HG02759 (cell line): ENCODE results near the gene ZBP1.
A peak's percentile ranks its signal among the peaks of the same experiment; 100 is the strongest.

Experiments
- ATAC-seq: cut with Tn5 transposase; IDR thresholded peaks from one replicate; pipeline ENCODE4 v1.9.1; 2021; ENCODE audit warnings: mild to moderate bottlenecking, moderate library complexity; ENCODE audit not compliant: unreplicated experiment

The ZBP1 gene

DNA sequence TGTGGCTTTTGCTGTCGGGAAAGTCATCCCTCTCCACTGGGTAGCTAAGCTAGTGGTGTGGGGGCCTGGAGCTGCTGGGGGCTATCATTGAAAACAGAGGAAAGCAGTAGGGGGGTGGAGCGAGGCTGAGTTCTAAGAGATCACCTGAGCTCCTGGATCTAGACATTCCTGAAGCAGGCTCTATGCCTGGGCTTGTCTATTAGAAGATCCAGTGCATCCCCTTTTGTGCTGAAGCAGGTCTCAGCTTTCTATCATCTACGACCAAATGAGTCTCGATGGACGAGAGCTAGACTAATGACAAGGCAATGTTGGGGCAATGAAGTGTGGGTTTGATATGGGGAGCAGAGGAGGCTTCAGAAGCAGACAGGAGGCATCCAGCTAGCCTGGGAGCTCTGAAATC, 18.5 kb downstream of the ZBP1 start:
- no peak for ATAC-seq

GRCh38 chr20:57601211-57601570, 19.0 kb downstream of the ZBP1 start:
- no peak for ATAC-seq

DNA sequence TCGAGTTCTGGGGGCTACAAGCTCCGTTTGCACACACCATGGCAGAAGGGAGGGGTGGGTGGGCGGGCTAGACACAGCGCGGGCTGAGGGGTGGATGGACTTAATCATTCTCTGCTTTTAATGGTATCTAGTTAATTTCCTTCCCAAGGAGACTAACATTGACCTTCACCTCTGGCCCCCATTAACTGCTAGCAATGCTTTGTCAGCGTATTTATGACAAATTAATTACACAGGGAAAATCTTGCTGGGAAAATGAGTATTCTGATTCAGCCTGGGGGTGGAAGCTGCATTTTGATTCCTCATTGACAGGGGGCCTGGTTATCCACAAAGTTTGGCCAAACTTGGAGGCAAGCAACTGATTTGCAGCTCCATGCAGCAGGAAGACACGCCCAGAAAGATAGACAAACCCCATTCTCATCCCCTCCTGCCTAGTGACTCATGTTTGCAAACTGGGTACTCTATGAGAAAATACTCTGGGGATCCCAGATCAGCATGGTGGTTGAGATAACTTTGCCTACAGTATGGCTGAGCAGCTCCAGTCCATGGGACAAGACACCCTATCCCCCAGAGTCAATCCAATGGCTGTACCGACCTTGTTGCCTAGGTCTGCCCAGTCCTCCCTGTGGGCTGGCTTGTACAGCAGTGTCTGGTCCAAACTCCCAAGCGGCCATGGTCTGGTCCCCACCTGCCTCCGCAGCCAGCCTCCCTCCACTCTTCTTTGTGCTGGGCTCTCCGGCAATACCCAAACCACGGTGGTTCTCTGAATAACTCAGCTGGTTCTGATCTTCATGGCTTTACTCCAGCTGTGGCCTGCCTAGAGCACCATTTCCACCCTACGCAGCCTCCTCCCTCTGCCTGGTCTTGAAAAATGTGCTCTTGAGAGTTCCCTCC, 19.7 kb downstream of the ZBP1 start:
- ATAC-seq, result peak; percentile 40

DNA sequence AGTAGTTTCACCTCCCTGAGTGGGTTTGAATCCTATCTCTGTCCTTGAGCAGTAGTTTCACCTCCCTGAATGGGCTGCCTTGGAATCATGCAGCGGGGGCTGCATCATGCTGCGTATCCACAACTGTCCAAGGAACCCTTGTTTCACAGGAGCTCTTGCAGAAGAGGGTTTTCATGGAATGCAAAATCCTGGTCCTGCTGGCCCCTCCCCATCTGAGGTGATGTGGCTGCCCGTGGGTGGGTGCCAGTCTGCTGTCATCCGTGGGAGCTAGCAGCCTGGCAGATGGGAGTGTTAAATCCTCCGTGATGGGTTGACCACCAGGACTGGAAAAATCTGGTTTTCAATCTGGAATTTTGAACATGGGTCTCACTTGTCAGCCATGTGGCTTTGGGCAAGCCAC, 21.7 kb downstream of the ZBP1 start:
- no peak for ATAC-seq

DNA sequence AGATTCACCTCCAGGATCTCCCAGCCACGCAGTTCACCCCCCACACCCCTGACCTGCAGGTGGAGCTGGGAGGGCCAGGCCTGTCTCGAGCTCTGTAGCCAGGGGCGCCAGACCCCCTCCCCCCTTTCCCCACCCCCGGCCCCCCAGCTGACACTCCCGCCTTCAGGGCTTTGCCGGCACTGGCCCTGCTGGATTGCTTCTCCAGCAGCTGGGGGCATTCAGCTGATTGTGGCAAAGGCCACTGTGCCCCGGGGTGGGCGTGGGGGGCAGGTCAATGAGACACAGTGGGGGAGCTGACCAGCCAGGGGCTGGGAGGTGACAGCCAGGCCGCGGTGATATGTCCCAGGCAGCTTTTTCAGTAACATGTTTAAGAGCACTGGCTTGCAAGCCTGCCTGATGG, 22.2 kb downstream of the ZBP1 start:
- no peak for ATAC-seq

DNA sequence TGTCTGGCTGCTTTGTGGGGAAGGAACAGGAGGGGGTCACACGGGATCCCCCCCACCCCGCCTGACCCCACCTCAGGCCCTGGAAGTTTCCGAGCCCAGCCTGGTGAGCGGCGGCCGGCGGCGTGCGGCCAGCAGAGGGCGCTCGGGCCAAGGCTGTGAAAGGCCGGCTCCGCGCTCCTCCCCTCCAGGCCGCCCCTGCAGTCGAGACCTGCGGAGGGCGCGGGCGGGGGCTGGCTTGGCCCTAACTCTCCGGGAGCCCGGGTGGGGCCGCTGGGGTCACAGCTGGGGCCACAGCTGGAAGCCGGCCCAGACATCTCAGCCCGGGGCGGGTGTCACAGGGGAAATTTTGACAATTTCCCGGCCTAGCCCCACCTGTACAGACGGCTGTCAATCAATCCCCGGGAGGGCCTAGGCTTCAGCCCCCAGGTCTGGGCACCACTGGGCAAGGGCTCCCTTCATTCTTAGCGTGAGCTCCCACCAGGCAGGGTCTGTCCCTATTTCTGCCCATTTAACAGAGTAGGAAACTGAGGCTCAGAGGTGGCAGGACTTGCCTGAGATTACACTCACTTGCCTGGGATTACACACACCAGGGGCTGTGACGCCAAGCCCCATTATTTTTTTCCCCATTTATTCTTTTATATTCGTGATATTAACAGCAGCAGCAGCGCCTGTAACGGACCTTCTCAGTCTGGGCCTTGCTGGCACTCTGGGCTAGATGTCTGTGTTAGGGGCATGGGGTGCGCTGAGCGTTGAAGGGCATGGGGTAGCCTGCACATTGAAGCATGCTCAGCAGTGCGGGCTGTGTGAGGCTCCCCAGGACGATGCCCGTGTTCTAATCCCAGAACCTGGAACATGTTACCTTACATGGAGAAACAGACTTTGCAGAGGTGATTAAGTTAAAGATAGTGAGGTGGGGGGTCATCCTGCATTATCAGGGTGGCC, 23.0 kb downstream of the ZBP1 start:
- peak; percentile 75 for ATAC-seq

DNA sequence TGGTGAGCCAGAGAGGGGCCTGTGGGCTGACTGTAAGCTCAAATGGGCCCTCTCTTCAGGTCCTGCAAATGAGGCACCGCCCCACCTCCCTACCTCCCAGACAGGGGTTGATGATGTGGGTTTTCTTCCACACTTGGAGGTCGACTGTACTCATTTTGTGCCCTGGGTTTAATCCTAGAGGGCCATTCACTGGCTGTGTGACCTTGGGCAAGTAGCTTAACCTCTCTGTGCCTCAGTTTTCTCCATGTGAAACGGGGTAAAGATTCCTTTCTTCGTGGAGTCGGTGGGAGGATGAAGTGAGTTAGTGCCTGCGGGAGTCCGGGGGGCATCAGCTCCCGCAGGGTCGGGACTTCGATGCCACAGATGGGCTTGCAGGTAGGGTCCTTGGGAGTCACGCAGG, 23.9 kb downstream of the ZBP1 start:
- no peak for ATAC-seq

DNA sequence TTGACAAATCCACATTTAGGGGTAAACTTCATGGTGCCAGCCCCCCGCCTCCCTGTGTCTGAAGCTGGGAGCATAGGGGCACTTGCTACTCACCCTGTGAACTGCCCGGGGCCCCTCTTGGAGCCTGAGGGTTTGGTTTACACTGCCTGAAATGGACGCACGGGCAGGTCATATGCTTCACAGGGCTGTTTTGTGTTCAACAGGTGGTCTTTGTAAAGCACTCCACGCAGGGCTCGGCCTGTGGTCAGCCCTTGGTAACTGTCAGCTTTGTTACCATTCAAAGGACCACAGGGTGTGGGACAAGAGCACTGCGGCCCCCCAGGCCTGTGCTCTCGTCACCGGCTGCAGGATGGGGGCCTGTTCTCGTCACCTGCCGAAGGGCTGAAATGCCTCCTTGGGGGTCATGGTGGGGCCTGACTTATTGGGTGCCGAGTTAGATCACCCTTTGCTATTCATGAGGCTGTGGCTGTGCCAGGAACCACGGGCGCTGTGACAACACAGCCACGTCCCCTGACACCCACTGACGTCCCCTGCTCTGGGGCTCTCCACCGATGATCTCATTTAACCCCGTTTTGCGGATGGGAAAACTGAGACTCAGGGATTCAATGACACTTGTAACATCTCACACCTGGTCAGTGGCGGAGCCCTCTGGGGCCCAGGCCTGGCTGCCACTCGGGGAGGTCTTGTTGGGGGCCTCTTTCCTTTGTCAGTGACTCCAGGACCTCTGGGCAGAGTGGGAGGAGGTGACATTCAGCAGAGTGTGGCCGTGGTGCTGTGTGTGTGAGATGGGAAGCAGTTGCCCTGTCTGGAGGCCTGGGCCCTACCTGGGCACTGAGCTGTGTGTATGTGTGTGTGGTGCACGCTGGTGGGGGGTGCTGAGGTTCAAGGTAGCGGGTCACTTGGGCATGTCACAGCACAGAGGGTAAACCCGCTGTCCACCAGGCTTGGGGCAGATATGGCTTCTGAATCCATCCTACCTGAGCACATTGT, 24.9 kb downstream of the ZBP1 start:
- ATAC-seq, result no peak

DNA sequence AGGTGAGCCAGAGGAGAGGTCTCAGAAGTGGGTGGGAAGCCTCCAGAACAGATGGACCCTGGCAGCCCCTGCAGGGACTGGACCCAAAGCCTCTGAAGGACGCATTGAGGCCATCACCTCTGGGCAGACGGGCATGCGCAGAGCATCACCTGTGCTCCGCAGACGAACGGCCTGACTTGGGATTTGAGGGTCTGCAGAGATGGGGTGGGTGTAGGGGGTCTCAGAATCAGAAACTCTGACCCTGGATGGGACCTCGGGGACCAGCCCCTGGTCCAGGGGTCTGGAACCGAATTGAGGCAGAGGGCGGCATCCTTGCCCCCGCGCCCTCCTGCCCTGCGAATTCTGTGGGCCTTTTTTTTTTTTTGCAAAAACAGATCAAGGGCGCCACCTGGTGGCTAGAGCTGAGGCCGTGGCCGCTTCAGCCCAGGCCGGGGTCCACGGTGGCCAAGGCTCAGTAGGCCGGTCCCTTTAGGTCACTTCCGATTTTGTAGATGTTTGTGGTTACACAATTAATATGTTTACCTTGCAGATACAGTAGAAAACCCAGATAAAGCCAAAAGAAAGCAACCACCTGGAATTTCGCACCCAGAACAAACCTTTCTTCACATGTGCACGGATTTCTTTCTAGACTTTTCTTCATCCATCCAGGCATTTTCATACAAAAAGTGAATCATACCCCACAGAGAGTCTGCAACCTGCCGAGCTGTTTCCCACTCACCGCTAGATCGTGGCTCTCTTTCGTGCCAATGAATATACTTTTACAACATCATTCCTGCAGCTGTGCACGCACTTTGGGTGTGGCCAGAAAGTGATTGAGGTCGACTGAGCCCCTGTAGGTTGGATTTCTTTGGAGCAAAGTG, 25.9 kb downstream of the ZBP1 start:
- ATAC-seq, result no peak

- no peak for ATAC-seq
These were observed 26.9 kb downstream of the ZBP1 start for GRCh38 chr20:57593134-57593886.

DNA sequence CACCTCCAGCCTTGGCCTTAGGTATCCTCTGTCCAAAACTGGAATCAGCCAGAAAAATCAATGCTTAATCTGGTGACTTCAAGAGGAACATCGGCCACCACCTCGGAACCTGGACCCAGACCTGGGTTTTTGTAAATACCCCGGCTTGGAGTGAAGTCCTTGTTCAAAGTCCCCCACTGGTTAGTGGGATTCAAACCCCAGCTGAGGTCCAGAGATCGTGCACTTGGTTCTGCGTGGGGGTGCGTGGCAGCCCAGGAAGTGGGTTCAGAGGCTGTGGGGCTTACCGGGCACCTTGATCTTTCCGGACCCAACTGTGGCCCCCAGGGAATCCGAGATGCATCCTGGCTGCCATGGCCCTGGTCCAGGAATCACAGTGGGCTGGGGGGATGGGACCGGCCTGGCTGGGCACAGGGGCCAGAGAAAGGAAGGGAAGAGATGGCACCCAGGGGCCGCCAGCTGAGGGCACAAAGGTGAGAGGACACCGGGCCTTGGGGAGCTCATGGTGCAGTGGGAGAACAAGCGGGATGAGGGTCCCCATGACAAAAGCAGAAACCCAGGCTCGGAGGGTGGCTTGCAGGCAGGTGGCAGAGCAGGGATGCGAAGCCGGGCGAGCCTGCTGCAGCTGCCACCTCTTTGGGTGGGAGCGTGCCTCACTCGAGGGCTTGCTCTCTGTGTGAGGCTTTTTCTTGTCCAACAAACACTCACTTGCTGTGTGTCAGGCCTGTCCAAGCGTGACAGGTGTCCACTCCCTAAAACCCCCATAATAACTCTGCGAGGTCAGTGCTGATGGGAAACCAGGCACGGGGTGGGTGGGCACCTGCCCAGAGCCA, 27.7 kb downstream of the ZBP1 start:
- no peak for ATAC-seq

GRCh38 chr20:57591289-57592229, 28.7 kb downstream of the ZBP1 start:
- ATAC-seq, result no peak

DNA sequence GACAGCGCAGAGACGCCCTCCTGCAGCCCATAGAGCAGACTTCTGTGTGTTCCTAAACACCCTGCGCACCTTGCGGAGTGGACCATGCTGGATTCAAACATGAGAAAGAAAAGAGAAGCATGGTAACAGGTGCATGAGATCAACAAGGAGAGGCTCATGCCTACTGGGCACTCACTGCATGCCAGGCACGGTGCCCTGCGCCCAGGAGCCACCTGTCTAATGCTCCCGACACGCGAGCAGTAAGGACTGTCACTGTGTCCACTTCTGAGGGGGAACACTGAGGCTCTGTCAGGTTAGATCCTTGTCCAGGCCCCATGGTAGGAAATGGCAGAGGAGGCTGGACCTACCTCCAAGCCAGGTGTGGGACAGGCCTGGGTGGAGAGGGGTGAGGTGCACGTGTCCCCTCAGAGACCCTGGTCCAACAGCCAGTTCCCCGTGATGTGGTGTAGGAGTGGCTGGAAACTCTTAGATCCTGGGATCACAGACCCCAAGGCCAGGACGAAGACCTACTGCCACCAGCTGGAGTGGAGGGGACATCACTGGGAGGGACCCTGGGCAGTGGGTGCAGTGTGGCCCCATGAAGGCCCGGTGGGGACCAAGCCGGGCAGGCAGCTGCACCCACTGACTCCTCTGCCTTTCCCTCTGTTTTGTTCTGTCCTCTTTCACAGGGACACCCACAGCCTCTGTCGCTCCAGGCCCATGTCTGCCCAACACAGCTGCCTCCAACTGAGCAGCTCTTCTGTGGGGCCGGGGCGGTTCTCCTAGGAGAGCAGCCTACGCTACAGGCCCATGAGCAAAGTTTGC, 29.5 kb downstream of the ZBP1 start:
- no peak for ATAC-seq

DNA sequence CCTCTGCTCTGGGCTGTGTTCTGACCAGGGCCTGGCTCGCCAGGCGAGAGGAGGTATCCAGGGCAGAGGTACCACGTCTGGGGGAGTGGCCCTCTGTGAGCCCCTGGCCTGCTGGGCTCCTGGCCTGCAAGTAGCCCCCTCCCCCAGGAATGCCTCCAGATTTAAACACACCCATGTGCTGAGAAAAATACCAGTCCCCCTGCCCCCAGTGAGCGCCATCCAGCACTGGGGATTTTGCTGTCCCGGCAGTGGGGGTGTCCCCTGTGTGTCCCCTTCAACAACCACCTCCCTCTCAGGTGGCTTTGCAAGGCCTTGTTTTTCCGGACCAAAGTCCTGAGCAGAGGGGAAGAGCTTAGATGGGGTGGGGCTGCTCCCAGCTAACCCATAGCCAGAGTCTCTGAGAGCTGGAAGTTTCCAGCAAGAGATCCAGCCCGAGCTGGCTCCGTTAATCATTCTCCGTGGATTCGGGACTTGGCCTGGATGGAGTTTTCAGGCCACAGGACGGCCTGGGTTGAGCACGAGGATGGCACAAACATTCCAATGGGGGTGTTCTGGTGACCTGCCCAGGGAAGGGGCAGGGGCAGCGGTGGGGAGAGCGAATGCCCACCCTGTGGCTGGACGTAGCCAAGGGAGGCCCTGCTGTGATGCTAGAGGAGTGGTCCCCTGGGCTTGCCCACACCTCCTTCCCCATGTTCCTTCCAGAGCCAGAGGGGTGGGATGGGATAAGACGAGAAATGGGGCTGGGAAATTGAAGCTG, 30.3 kb downstream of the ZBP1 start:
- no peak for ATAC-seq

DNA sequence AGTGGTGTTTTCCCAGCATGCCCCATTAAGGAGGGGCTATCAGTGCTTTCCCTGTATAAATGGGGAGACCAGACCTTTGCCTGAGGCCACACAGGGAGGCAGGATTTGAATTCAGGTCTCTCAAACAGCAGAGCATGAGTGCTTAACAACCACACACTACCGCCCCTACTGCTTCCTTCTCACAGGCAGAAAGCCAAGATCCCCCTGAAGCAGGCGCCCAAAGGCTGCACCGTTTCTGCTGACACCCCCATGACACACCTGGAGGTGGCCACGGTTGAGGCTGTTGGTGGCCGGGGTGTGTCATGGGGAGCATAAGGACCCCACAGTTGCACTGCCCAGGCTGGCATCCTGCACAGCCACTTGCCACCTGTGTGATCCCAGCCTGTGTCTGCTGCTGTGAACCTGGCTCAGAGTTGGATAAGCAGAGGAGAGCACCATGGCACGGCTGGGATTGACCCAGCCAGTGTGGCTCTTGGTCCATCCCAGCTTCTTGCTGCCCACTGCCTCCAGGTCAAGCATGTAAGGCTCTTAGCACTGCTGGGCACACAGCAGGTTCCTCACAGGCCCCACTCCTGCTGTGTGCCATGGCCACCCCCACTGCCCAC, 31.0 kb downstream of the ZBP1 start:
- no peak for ATAC-seq
